Glutamatergic neuron (in vitro differentiated cells): ENCODE data around the gene MNX1. TPM values are rescaled to one million over a fixed set of nuclear protein-coding genes. Genes with fewer than 3 reads are reported as not detected.

Experiments used
- DNase-seq: peaks from one replicate; pipeline ENCODE4 v3.0.0; 2022
- H3K27ac Mint-ChIP-seq: one replicate; pipeline ENCODE4 v1.8.0; 2020; ENCODE audit warnings: mild to moderate bottlenecking, mixed read lengths, inconsistent platforms; ENCODE audit not compliant: unreplicated experiment
- H3K27me3 Mint-ChIP-seq: one replicate; pipeline ENCODE4 v1.8.0; 2020; ENCODE audit warnings: mild to moderate bottlenecking, moderate library complexity, mixed read lengths, inconsistent platforms; ENCODE audit not compliant: unreplicated experiment
- H3K36me3 Mint-ChIP-seq: one replicate; pipeline ENCODE4 v1.8.0; 2020; ENCODE audit warnings: mild to moderate bottlenecking, mixed read lengths, inconsistent platforms; ENCODE audit not compliant: unreplicated experiment
- H3K4me1 Mint-ChIP-seq: one replicate; pipeline ENCODE4 v1.8.0; 2020; ENCODE audit warnings: mild to moderate bottlenecking, low read depth, mixed read lengths, inconsistent platforms; ENCODE audit not compliant: unreplicated experiment
- H3K4me3 Mint-ChIP-seq: one replicate; pipeline ENCODE4 v1.8.0; 2020; ENCODE audit warnings: mild to moderate bottlenecking, mixed read lengths, inconsistent platforms; ENCODE audit not compliant: unreplicated experiment
- H3K9me3 Mint-ChIP-seq: one replicate; pipeline ENCODE4 v1.8.0; 2020; ENCODE audit warnings: mild to moderate bottlenecking, moderate library complexity, mixed read lengths, inconsistent platforms; ENCODE audit not compliant: unreplicated experiment
- CTCF ChIP-seq: fragments of 200-600 bp; sonication (generic); IDR thresholded peaks from one replicate; pipeline ENCODE4 v1.5.0; 2021; ENCODE audit not compliant: partially characterized antibody, unreplicated experiment
- total RNA-seq: library from RNA; stranded (reverse); fragmentation: NEBNext Ultra II Directional; extraction: Animal tissue kit (Norgen Biotek cat#: 25700); gene quantifications from one replicate; pipeline ENCODE4 v1.2.1, GENCODE V29; 2021; ENCODE audit not compliant: unreplicated experiment

MNX1 gene
- total RNA-seq, 1 donor from 2014 or later = 0.59 TPM

GRCh38 chr7:157016352-157017041 is 6.0 kb upstream of the MNX1 start:
- Mint-ChIP-seq H3K4me1 (peaks cover 19% of the 10 kb centered on the region), H3K27me3 (peaks cover 34% of the 10 kb centered on the region), H3K4me3 (no peak overlapping the region), H3K9me3 (peaks cover 22% of the 10 kb centered on the region), H3K36me3 (no peaks in the 10 kb centered on the region), H3K27ac (peak overlapping the region; percentile 43)
- no peak for TF ChIP-seq CTCF
- DNase-seq = no peak

GRCh38 chr7:157016024-157016351 is 5.5 kb upstream of the MNX1 start:
- no peak for DNase-seq
- Mint-ChIP-seq H3K4me3 (no peak overlapping the region), H3K4me1 (peaks cover 19% of the 10 kb centered on the region)

GRCh38 chr7:157014635-157015555 is 4.4 kb upstream of the MNX1 start:
- Mint-ChIP-seq H3K4me1 (peaks cover 19% of the 10 kb centered on the region), H3K27ac (no peak overlapping the region), H3K27me3 (peaks cover 30% of the 10 kb centered on the region), H3K9me3 (peaks cover 20% of the 10 kb centered on the region), H3K4me3 (no peak overlapping the region), H3K36me3 (no peaks in the 10 kb centered on the region)
- DNase-seq = no peak
- no peak for TF ChIP-seq CTCF

More at GRCh38 chr7:157016024-157016351, 5.5 kb upstream of the MNX1 start:
- no peaks in the 10 kb centered on the region for H3K36me3 Mint-ChIP-seq
- peaks cover 22% of the 10 kb centered on the region for H3K9me3 Mint-ChIP-seq
- peaks cover 35% of the 10 kb centered on the region for H3K27me3 Mint-ChIP-seq
- H3K27ac Mint-ChIP-seq = no peak overlapping the region
- TF ChIP-seq CTCF = no peak

GRCh38 chr7:157013602-157014549 is 3.4 kb upstream of the MNX1 start:
- peak overlapping the region; percentile 12 for H3K4me3 Mint-ChIP-seq
- DNase-seq = no peak

More at GRCh38 chr7:157013602-157014549, 3.4 kb upstream of the MNX1 start:
- peaks cover 34% of the 10 kb centered on the region for H3K27me3 Mint-ChIP-seq
- TF ChIP-seq CTCF = no peak
- no peaks in the 10 kb centered on the region for H3K36me3 Mint-ChIP-seq
- peaks cover 22% of the 10 kb centered on the region for H3K9me3 Mint-ChIP-seq
- H3K4me1 Mint-ChIP-seq = peaks cover 19% of the 10 kb centered on the region
- H3K27ac Mint-ChIP-seq = no peak overlapping the region
